Neural cell (in vitro differentiated cells): ENCODE results near the gene F8A3.
"Not testable (repeated sequence)": the region's sequence is repeated elsewhere in the genome, so short reads cannot be mapped to it uniquely, and the experiment has no call there.

Experiments
- POLR2AphosphoS5 ChIP-seq: IDR thresholded peaks from 2 replicates; pipeline ENCODE4 v1.6.1; 2012
- SMC3 ChIP-seq: fragments of 450-650 bp; conservative IDR thresholded peaks from 2 replicates; pipeline ENCODE4 v1.6.1; 2014; ENCODE audit warnings: antibody characterized with exemption, mild to moderate bottlenecking, moderate library complexity; ENCODE audit not compliant: poor library complexity
- TAF1 ChIP-seq: IDR thresholded peaks from 2 replicates; pipeline ENCODE4 v1.6.1; 2012; ENCODE audit warnings: low read depth
- TF ChIP-seq, protein P1 (sequence below): fragments of 450-650 bp; IDR thresholded peaks from 2 replicates; pipeline ENCODE4 v1.5.1; 2014; ENCODE audit warnings: antibody characterized with exemption, mild to moderate bottlenecking, moderate library complexity; ENCODE audit not compliant: poor library complexity, severe bottlenecking

DNA sequence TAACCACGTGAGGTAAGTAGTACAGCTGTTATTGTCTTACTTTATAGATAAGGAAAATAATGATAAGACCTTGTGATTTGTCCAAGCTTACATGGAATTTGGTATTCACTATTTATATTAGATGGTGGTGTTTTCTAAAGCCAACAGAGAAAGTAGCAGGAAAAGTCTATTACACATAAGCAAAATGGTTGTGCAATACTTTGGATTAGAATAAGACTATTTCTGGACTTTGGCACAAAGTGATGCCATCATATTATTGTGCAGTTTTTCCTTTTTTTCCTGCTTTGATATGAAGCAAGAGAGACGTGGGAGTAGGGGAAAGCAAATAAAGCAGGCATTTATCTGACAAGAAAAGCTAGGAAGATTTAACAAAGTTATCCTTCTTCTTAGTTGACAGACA, 36.7 kb upstream of the F8A3 start:
- TF ChIP-seq TAF1, SMC3, POLR2AphosphoS5: not testable (repeated sequence)
- TF ChIP-seq, protein P1, sequence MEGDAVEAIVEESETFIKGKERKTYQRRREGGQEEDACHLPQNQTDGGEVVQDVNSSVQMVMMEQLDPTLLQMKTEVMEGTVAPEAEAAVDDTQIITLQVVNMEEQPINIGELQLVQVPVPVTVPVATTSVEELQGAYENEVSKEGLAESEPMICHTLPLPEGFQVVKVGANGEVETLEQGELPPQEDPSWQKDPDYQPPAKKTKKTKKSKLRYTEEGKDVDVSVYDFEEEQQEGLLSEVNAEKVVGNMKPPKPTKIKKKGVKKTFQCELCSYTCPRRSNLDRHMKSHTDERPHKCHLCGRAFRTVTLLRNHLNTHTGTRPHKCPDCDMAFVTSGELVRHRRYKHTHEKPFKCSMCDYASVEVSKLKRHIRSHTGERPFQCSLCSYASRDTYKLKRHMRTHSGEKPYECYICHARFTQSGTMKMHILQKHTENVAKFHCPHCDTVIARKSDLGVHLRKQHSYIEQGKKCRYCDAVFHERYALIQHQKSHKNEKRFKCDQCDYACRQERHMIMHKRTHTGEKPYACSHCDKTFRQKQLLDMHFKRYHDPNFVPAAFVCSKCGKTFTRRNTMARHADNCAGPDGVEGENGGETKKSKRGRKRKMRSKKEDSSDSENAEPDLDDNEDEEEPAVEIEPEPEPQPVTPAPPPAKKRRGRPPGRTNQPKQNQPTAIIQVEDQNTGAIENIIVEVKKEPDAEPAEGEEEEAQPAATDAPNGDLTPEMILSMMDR: not testable (repeated sequence)
